ENCODE measurements around the gene QKI.

DNA sequence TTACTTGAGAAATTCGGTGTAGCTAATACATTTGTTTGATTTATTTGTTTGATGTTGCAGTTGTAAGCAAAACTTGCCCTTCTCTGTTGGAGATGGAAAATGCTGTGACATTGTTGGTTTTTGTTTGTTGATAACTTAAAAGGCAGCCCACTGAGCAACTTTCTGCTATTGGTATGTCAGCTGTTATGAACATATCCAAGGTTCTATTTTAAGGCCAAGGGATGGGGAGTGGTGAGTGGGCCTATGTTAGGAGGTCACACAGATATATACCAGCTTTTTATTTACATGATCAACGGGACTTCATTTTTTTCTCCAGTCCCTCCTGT is 5.7 kb downstream of the QKI start:
- no peak for TF ChIP-seq POLR2A (IDR thresholded peaks at IDR 0.05; ENCODE audit: low read depth, low read length)
- no peak for TF ChIP-seq TAF1 (IDR thresholded peaks at IDR 0.05; ENCODE audit: low read depth, low read length)
- no peak for TF ChIP-seq POLR2AphosphoS5 (IDR thresholded peaks at IDR 0.05; ENCODE audit: low read depth, low read length)

Data from GM12891 (cell line).